Head of caudate nucleus (tissue), 42 donors: ENCODE measurements around the gene SLCO3A1.
"Not testable (repeated sequence)": the region's sequence is repeated elsewhere in the genome, so short reads cannot be mapped to it uniquely, and the experiment has no call there.

Experiments used
- DNase-seq, 42 donors: peaks; one replicate each; pipeline versions ENCODE4 v3.0.0 to v3.0.0-alpha.2; 2020 to 2021; ENCODE audit warnings: mixed read lengths in 7 of 42
- intact Hi-C: fragments of 100-400 bp; cut with DNase I; formaldehyde crosslinking; loops from one replicate; pipeline ENCODE4 v1.15.0; 2022

The SLCO3A1 gene

GRCh38 chr15:92034227-92034626 lies 180.7 kb downstream of the SLCO3A1 start:
- peak in 11 of 42 donors; percentile 16 to 66 (median 30) for DNase-seq
- intact Hi-C loops: no loop called here

DNA sequence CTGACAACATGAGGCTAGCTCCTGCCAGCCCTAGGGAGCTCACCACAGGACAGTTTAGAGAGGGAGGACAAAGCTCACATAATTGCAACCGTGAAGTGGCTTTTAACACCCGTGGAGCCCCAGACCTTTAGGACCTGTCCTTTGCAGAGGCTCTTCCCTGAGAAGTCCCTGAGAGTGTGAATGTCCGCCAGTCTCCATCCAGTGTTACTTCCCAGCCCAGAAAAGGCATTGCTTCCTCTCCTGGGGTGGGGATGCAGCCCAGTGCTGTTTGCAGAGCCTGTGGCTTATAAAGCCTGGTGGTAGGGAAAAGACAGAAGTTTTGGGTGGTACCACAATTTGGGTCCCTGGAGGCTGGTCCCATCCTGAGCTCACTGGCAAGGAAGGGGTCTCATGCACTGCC lies 182.0 kb downstream of the SLCO3A1 start:
- no peak for DNase-seq

DNA sequence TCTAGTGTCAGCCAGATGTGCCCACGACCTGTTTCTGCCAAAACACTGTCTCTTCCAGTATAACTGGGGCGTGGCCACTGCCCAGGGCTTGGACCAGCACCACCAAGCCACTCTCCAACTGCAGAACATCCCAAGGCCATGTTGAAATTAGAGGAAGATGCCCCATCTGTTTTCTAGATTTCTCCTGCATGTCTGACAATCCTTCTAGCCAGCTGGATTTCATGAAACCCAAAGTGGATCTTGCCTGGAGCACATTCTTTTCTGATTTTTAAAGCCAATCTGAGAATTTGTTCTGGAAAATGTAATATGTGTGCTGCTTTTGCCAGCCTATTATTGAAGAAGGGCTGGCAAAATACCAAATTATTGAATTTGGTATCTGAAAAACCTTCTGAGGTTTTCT lies 182.5 kb downstream of the SLCO3A1 start:
- DNase-seq: no peak
- intact Hi-C loops: no loop called here

More for the DNA sequence above, 182.0 kb downstream of the SLCO3A1 start:
- intact Hi-C loops: no loop called here

- intact Hi-C loops: no loop called here
- DNase-seq: no peak
Measured at GRCh38 chr15:92037491-92037890, 184.0 kb downstream of the SLCO3A1 start.

DNA sequence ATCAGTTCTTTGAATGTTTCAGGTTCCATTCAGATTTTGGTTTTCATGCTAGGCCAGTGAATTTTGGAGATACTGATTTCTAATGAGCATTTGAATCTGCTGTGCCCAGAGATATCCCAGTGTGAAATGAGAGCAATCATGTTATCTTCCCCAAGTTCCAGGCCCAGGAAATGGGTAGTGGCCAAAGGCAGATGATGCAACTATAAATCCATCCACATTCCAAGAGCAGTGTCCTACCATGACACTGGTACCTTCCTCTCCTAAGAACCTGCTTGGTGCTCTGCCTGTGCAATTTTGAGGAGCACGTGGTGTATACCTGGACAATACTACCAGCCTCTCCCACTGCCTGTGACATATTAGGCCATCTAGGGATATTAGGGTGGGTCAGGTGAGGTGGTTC lies 186.8 kb downstream of the SLCO3A1 start:
- intact Hi-C loops: no loop called here
- no peak for DNase-seq

DNA sequence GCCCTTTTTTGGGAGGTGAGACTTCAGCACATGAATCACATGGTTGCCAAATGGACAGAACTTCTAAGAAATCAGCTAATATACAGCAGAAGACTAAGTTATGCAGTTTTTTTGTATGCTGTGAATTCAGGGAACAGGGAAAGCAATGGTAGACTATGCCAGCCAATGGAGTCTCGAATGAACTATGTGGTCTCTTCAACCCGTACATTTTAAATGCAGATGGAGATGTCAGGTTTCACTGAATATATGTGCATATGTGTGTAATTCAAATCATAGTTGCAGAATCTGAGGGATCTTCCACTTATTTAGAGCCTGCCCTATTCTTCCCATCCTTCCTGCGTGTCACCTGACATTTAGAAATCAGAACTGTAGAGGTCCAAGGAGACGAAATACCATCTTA lies 187.9 kb downstream of the SLCO3A1 start:
- no peak for DNase-seq
- intact Hi-C loops: no loop called here

DNA sequence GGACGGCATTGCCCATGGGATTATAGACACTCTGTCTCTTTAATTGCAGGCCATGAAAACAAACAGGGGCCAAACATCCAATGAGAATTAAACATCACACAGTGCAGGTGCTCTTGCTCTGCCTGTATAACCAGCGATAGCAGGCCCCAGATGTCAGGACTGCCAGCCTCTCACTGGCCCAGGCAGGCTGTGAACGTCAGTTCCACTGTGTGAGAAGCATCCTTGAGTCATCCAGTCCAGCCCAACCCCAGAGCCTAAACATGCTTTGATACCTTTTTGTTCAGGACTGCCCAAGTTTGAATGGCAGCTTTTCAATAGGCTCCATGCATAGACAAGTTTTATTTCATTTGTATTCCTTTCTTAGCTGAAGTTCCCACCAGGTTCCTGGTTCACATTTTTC lies 189.8 kb downstream of the SLCO3A1 start:
- intact Hi-C loops: no loop called here
- DNase-seq: no peak

- intact Hi-C loops: no loop called here
- DNase-seq: no peak
Measured at GRCh38 chr15:92044203-92044909, 190.8 kb downstream of the SLCO3A1 start.

GRCh38 chr15:92047900-92048299 lies 194.4 kb downstream of the SLCO3A1 start:
- no peak for DNase-seq
- intact Hi-C loops: no loop called here

- DNase-seq: no peak
Measured at GRCh38 chr15:92048739-92049138, 195.2 kb downstream of the SLCO3A1 start.

DNA sequence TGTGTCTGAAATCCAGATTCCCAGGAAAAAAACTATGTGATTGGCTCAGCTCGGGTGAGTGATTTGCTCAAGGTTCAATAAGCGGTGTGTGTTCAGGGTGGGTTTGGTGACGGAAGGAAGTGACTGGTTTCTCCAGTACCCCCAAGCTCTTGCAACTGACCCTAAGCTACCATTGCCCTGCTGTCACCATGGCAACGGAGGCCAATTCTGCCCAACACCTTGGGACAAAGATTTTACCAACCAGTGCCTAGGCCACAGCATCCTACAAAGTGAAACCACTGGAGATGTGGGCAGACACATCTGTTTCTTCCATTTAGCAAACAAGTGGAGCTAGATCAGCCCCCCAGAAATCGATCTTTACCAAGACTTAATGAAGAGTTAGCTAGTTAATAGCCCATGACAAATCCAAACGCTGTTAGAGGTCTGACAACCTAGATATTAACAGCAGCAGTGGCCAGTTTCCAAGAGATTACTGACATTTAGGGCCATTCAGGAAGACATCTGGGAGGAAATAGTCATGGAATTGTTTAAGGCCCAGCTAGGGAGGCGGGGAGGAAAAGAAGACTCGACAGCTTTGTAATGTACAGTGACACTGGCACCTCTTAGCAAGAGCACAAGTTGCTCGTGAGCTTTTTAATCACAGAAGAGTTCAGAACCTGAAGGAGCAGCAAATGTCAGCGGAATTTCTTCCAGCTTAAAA lies 195.9 kb downstream of the SLCO3A1 start:
- DNase-seq: no peak

More at GRCh38 chr15:92048739-92049138, 195.2 kb downstream of the SLCO3A1 start:
- intact Hi-C loops: no loop called here

GRCh38 chr15:92050220-92050898 lies 196.9 kb downstream of the SLCO3A1 start:
- intact Hi-C loops: no loop called here
- no peak for DNase-seq

More for the DNA sequence above, 195.9 kb downstream of the SLCO3A1 start:
- intact Hi-C loops: no loop called here

DNA sequence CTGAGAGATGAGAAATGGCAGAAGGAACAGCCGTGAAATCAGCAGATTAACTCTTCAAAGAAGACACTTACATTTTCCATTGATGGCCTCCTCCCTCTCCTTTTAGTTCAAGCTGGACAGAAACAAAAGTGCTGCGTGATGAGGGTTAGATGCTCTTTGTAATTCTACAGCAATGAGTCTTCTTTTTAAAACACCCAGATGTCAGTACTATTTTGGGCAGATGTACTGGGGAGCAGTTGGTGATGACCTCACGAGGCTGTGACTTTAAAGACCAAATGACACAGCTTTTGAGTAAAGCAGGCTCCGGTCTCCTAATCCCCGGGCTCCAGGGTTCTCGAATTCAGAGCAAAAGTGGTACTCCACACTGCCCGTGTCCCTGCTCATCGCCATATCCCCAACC lies 198.2 kb downstream of the SLCO3A1 start:
- no peak for DNase-seq
- intact Hi-C loops: no loop called here

GRCh38 chr15:92053753-92054316 lies 200.3 kb downstream of the SLCO3A1 start:
- DNase-seq: peak in 4 of 42 donors; percentile 35 to 55 (median 45)
- intact Hi-C loops: no loop called here

- intact Hi-C loops: no loop called here
- DNase-seq: no peak
Measured at GRCh38 chr15:92056875-92057274, 203.4 kb downstream of the SLCO3A1 start.

GRCh38 chr15:92059036-92059970 lies 205.8 kb downstream of the SLCO3A1 start:
- intact Hi-C loops: no loop called here
- no peak for DNase-seq

DNA sequence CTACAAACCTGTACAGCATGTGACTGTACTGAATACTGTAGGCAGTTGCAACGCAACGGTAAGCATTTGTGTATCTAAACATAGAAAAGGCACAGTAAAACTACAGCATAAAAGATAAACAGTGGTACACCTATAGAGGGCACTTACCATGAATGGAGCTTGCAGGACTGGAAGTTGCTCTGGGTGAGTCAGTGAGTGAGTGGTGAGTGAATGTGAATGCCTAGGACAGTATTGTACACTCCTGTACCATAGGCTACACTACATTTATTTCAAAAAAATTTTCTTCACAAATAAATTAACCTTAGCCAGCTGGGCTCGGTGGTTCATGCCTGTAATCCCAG lies 206.4 kb downstream of the SLCO3A1 start:
- DNase-seq, intact Hi-C loops: not testable (repeated sequence)

DNA sequence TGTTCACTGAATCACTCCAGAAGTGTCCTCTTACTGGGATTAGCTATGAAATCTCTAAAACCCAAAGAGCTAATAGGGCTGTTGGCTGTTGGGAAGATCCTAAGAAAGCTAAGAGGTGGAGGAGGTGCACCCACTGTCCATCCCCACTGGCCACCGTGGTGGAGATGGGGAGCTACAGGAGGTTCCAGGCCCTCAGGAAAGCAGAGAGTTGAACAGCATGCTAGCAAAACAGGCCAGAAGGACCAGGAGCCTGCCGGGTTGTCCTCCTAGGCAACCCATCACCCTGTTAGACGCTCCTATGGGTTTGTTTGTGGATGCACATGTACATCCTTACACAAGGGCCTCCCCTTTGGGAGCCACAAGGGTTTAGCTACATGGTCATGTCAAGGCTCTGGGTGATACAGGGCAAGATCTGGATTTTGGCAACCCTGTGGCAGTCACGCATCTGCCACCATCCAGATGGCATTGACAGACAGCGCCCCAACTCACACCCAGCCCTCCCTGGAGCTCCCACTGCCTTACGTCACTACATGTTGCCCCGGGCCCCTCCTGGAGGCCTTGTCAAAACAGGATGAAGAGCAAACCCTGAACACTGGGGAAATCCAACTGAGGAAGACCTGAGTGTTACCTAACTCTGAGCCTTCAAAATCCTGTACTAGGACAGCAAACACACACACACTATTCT lies 208.1 kb downstream of the SLCO3A1 start:
- peak in 1 of 42 donors; percentile 19 for DNase-seq
- intact Hi-C loops: no loop called here
